KOPT-K1 (cell line): ENCODE results near the gene ZNF334.

Experiments used
- H3K27ac ChIP-seq: fragments of 200-600 bp; sonication (generic); 2 replicates; pipeline ENCODE4 v1.5.1; 2016; ENCODE audit warnings: antibody characterized with exemption, mild to moderate bottlenecking, low read depth, low read length; ENCODE audit not compliant: poor library complexity, severe bottlenecking
- H3K36me3 ChIP-seq: fragments of 200-600 bp; sonication (generic); 2 replicates; pipeline ENCODE4 v1.5.1; 2017; ENCODE audit warnings: antibody characterized with exemption, mild to moderate bottlenecking, low read length, moderate library complexity; ENCODE audit not compliant: insufficient read depth
- H3K9me3 ChIP-seq: fragments of 200-600 bp; sonication (generic); 2 replicates; pipeline ENCODE4 v1.5.1; 2017; ENCODE audit warnings: antibody characterized with exemption, low read length, mild to moderate bottlenecking; ENCODE audit not compliant: insufficient read depth, poor library complexity, severe bottlenecking

The ZNF334 gene

GRCh38 chr20:46512943-46513844 is at the start of gene ZNF334:
Gene ZNF334 (minus strand): TSS chr20:46513559. CDS start chr20:46512102, 1,457 bp downstream.
- no peaks in the 10 kb centered on the region for H3K36me3 ChIP-seq
- H3K27ac ChIP-seq: no peak within 1 kb of the TSS
- H3K9me3 ChIP-seq: peaks cover 7% of the 10 kb centered on the region

GRCh38 chr20:46562373-46563169 is 49.2 kb upstream of the ZNF334 start:
- H3K9me3 ChIP-seq: no peaks in the 10 kb centered on the region
- no peak overlapping the region for H3K27ac ChIP-seq
- no peaks in the 10 kb centered on the region for H3K36me3 ChIP-seq

- Histone ChIP-seq H3K9me3 (no peaks in the 10 kb centered on the region), H3K27ac (no peak overlapping the region), H3K36me3 (no peaks in the 10 kb centered on the region)
These were observed 48.6 kb upstream of the ZNF334 start for GRCh38 chr20:46562009-46562372.

- Histone ChIP-seq H3K9me3 (no peaks in the 10 kb centered on the region), H3K27ac (no peak overlapping the region)
These were observed 46.5 kb upstream of the ZNF334 start for GRCh38 chr20:46559685-46560440.

GRCh38 chr20:46559001-46559400 is 45.6 kb upstream of the ZNF334 start:
- Histone ChIP-seq H3K36me3 (no peaks in the 10 kb centered on the region), H3K9me3 (no peaks in the 10 kb centered on the region), H3K27ac (no peak overlapping the region)

More at GRCh38 chr20:46559685-46560440, 46.5 kb upstream of the ZNF334 start:
- no peaks in the 10 kb centered on the region for H3K36me3 ChIP-seq

- Histone ChIP-seq H3K27ac (no peak overlapping the region), H3K36me3 (no peaks in the 10 kb centered on the region)
These were observed 45.2 kb upstream of the ZNF334 start for GRCh38 chr20:46558511-46558959.

GRCh38 chr20:46557231-46557956 is 44.0 kb upstream of the ZNF334 start:
- no peaks in the 10 kb centered on the region for H3K9me3 ChIP-seq
- no peaks in the 10 kb centered on the region for H3K36me3 ChIP-seq
- H3K27ac ChIP-seq: no peak overlapping the region

More at GRCh38 chr20:46558511-46558959, 45.2 kb upstream of the ZNF334 start:
- no peaks in the 10 kb centered on the region for H3K9me3 ChIP-seq

- Histone ChIP-seq H3K27ac (no peak overlapping the region), H3K9me3 (no peaks in the 10 kb centered on the region), H3K36me3 (no peaks in the 10 kb centered on the region)
These were observed 42.1 kb upstream of the ZNF334 start for GRCh38 chr20:46555370-46555956.

DNA sequence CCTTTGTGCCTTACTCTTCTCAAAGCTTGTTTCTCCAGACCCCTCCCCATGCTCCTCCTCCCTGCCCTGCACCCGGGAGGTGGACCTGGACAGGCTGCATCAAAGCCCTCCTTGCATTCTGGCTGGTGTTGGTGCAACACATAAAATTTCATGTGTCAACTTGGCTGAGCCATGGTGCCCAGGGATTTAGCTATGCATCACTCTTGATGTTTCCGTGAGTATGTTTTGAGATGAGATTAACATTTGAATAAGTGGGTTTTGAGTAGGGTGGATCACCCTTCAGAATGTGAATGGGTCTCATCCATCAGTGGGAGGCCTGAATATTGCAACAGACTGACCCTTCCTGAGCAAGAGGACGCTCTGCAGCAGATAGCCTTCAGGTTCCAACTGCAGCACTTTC is 41.5 kb upstream of the ZNF334 start:
- no peaks in the 10 kb centered on the region for H3K36me3 ChIP-seq
- H3K9me3 ChIP-seq: no peaks in the 10 kb centered on the region
- no peak overlapping the region for H3K27ac ChIP-seq

DNA sequence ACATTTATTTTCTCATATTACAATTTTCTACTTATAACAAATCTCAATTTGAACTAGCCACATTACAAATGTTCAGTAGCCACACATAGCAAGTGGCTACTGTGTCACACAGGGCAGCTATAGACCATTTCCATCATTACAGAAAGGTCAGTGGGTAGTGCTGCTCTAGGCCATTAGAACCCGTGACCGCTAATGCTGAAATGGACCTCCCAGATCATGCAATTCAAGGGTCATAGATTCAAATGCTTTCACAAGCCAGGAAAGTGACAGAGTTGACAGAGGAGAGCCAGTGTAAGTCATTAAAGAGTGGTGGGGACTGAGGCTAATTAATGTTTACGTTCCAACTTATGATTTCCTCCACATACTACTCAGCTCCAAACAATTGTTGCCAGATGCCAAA is 40.6 kb upstream of the ZNF334 start:
- no peaks in the 10 kb centered on the region for H3K36me3 ChIP-seq
- H3K9me3 ChIP-seq: no peaks in the 10 kb centered on the region
- no peak overlapping the region for H3K27ac ChIP-seq

- H3K9me3 ChIP-seq: no peaks in the 10 kb centered on the region
- no peaks in the 10 kb centered on the region for H3K36me3 ChIP-seq
- H3K27ac ChIP-seq: peak overlapping the region; percentile 47
These were observed 39.4 kb upstream of the ZNF334 start for GRCh38 chr20:46552460-46553420.

- H3K36me3 ChIP-seq: no peaks in the 10 kb centered on the region
- no peak overlapping the region for H3K27ac ChIP-seq
- H3K9me3 ChIP-seq: no peaks in the 10 kb centered on the region
These were observed 38.4 kb upstream of the ZNF334 start for GRCh38 chr20:46551522-46552381.
